H1 (cell line): ENCODE results near the gene ELAVL2. TPM values are rescaled to one million over a fixed set of nuclear protein-coding genes. Genes with fewer than 3 reads are reported as not detected.

Experiments
- CTCF ChIA-PET: fragments of 300-600 bp; sonication (Branson Sonifier 250); formaldehyde crosslinking; loops from one replicate; lab custom pipeline; 2021; ENCODE audit not compliant: partially characterized antibody; lab: Charles Lee
- POLR2A ChIA-PET: fragments of 300-600 bp; sonication (Branson Sonifier 250); formaldehyde crosslinking; loops from one replicate; lab custom pipeline; 2021; ENCODE audit warnings: inconsistent platforms; ENCODE audit not compliant: partially characterized antibody; lab: Charles Lee
- DNase-seq, 2 experiments: peaks; one replicate each; pipeline versions ENCODE4 v3.0.0 to v3.0.0-alpha.2; 2010 to 2022; ENCODE audit warnings: low spot score in 2 of 2, low read depth in 1 of 2, mixed read lengths in 1 of 2
- FAIRE-seq: peaks from 2 replicates; lab custom pipeline; 2011; peaks lifted over from hg19 to GRCh38; lab: Jason Lieb, UNC
- H2AFZ ChIP-seq: 2 replicates; pipeline ENCODE4 v1.8.1; 2012; ENCODE audit warnings: low read length, inconsistent platforms
- H2AK5ac ChIP-seq: 2 replicates; pipeline ENCODE4 v1.6.1; 2013; ENCODE audit warnings: low read depth, low read length
- H2BK120ac ChIP-seq: replicated peaks from 2 replicates; pipeline ENCODE3; 2013; ENCODE audit warnings: low read depth, low read length, inconsistent platforms
- H2BK12ac ChIP-seq: 2 replicates; pipeline ENCODE4 v1.6.1; 2013; ENCODE audit warnings: low read depth, low read length
- H2BK15ac ChIP-seq: 2 replicates; pipeline ENCODE4 v1.6.1; 2013; ENCODE audit warnings: low read length
- H2BK20ac ChIP-seq: 2 replicates; pipeline ENCODE4 v1.6.1; 2013; ENCODE audit warnings: low read length
- H2BK5ac ChIP-seq: 2 replicates; pipeline ENCODE4 v1.6.1; 2013; ENCODE audit warnings: low read depth, low read length
- H3K14ac ChIP-seq: 2 replicates; pipeline ENCODE4 v1.6.1; 2013; ENCODE audit warnings: inconsistent platforms; ENCODE audit not compliant: insufficient read length
- H3K18ac ChIP-seq: 2 replicates; pipeline ENCODE4 v1.6.1; 2013; ENCODE audit warnings: low read length; ENCODE audit errors: extremely low read depth
- H3K23ac ChIP-seq: 2 replicates; pipeline ENCODE4 v1.6.1; 2013; ENCODE audit warnings: inconsistent platforms; ENCODE audit not compliant: insufficient read length
- H3K23me2 ChIP-seq: 2 replicates; pipeline ENCODE4 v1.6.1; 2013; ENCODE audit warnings: low read depth, low read length
- H3K27ac ChIP-seq: 2 replicates; pipeline ENCODE4 v1.6.1; 2011; ENCODE audit warnings: low read depth, low read length, inconsistent platforms
- H3K27me3 ChIP-seq, 4 experiments: replicated peaks in 1 of 4; 1 replicate in 1 of 4; 2 replicates in 3 of 4; pipeline versions ENCODE4 v1.6.1 to v1.8.1; 2011 to 2013; ENCODE audit warnings: low read length in 3 of 4, mild to moderate bottlenecking in 3 of 4, inconsistent platforms in 2 of 4, mixed read lengths in 2 of 4, moderate library complexity in 1 of 4; ENCODE audit not compliant: control insufficient read depth in 3 of 4, insufficient read depth in 3 of 4; ENCODE audit errors: extremely low read depth in 1 of 4
- H3K36me3 ChIP-seq, 4 experiments: 2 replicates each; pipeline versions ENCODE4 v1.6.1 to v1.8.1; 2011 to 2013; ENCODE audit warnings: mild to moderate bottlenecking in 4 of 4, low read length in 3 of 4, moderate library complexity in 2 of 4, control low read depth in 1 of 4, inconsistent platforms in 1 of 4; ENCODE audit not compliant: insufficient read depth in 4 of 4, control insufficient read depth in 2 of 4
- H3K4ac ChIP-seq: replicated peaks from 2 replicates; pipeline ENCODE3; 2013; ENCODE audit warnings: low read length, low read depth, mixed read lengths, inconsistent platforms; ENCODE audit not compliant: insufficient read length
- H3K4me1 ChIP-seq, 4 experiments: replicated peaks in 1 of 4; 1 replicate in 1 of 4; 2 replicates in 3 of 4; pipeline versions ENCODE4 v1.6.1 to v1.8.1; 2011 to 2013; ENCODE audit warnings: low read length in 3 of 4, inconsistent platforms in 2 of 4, mixed read lengths in 1 of 4; ENCODE audit not compliant: insufficient read depth in 4 of 4, control insufficient read depth in 3 of 4
- H3K4me2 ChIP-seq, 2 experiments: 2 replicates each; pipeline versions ENCODE4 v1.6.1 to v1.8.1; 2011 to 2013; ENCODE audit warnings: low read depth in 2 of 2, low read length in 2 of 2, control low read depth in 1 of 2, inconsistent platforms in 1 of 2, mild to moderate bottlenecking in 1 of 2; ENCODE audit not compliant: insufficient read depth in 1 of 2
- H3K4me3 ChIP-seq, 4 experiments: fragments of 200-600, 300-600 bp in 1 of 4; sonication (generic), shearing (Covaris generic), sonication (Bioruptor Twin) in 1 of 4; 2 replicates each; pipeline versions ENCODE4 v1.5.1 to v1.8.1; 2011 to 2016; ENCODE audit warnings: low read length in 4 of 4, low read depth in 3 of 4, control low read depth in 2 of 4, inconsistent platforms in 2 of 4, mild to moderate bottlenecking in 2 of 4, mixed read lengths in 1 of 4, moderate library complexity in 1 of 4; ENCODE audit not compliant: insufficient read depth in 2 of 4; ENCODE audit errors: extremely low read depth in 1 of 4
- H3K56ac ChIP-seq: replicated peaks from 2 replicates; pipeline ENCODE3; 2013; ENCODE audit warnings: low read depth, mild to moderate bottlenecking, mixed read lengths, low read length, inconsistent platforms; ENCODE audit not compliant: insufficient read length
- H3K79me1 ChIP-seq: 2 replicates; pipeline ENCODE4 v1.6.1; 2013; ENCODE audit warnings: low read depth, low read length, control low read depth
- H3K79me2 ChIP-seq, 2 experiments: 2 replicates each; pipeline versions ENCODE4 v1.6.1 to v1.8.1; 2012 to 2013; ENCODE audit warnings: low read length in 2 of 2, mild to moderate bottlenecking in 2 of 2, inconsistent platforms in 1 of 2; ENCODE audit not compliant: insufficient read depth in 2 of 2, control insufficient read depth in 1 of 2
- H3K9ac ChIP-seq, 4 experiments: replicated peaks in 1 of 4; 1 replicate in 1 of 4; 2 replicates in 3 of 4; pipeline versions ENCODE4 v1.6.1 to v1.8.1; 2011 to 2013; ENCODE audit warnings: low read depth in 3 of 4, low read length in 3 of 4, control low read depth in 2 of 4, mild to moderate bottlenecking in 2 of 4, moderate library complexity in 2 of 4, inconsistent platforms in 1 of 4; ENCODE audit errors: extremely low read depth in 1 of 4
- H3K9me3 ChIP-seq, 2 experiments: 2 replicates each; pipeline versions ENCODE4 v1.6.1 to v1.8.1; 2012 to 2013; ENCODE audit warnings: mild to moderate bottlenecking in 2 of 2, moderate library complexity in 2 of 2, control low read depth in 1 of 2, inconsistent platforms in 1 of 2, low read depth in 1 of 2, low read length in 1 of 2, mixed read lengths in 1 of 2; ENCODE audit not compliant: insufficient read depth in 2 of 2
- H4K20me1 ChIP-seq, 2 experiments: replicated peaks in 1 of 2; 2 replicates each; pipeline versions ENCODE3 to v1.8.1; 2011 to 2013; ENCODE audit warnings: inconsistent platforms in 2 of 2, low read length in 2 of 2, mild to moderate bottlenecking in 1 of 2; ENCODE audit not compliant: insufficient read depth in 2 of 2, control insufficient read depth in 1 of 2
- H4K5ac ChIP-seq: 2 replicates; pipeline ENCODE4 v1.6.1; 2013; ENCODE audit warnings: low read length, low read depth, mixed read lengths, inconsistent platforms; ENCODE audit not compliant: insufficient read length
- H4K8ac ChIP-seq: 2 replicates; pipeline ENCODE4 v1.8.0; 2013; ENCODE audit warnings: mild to moderate bottlenecking, moderate library complexity, low read length, inconsistent platforms; ENCODE audit not compliant: insufficient read depth; ENCODE audit errors: extremely low read depth
- H4K91ac ChIP-seq: replicated peaks from 2 replicates; pipeline ENCODE3; 2013; ENCODE audit warnings: low read length, mixed read lengths, inconsistent platforms; ENCODE audit not compliant: insufficient read length
- BCL11A ChIP-seq, 2 experiments: IDR thresholded peaks; one replicate each; pipeline ENCODE4 v1.6.1; 2011; ENCODE audit warnings: low read depth in 2 of 2, low read length in 2 of 2, mild to moderate bottlenecking in 2 of 2
- GTF2F1 ChIP-seq: IDR thresholded peaks from 2 replicates; pipeline ENCODE4 v1.6.1; 2012; ENCODE audit warnings: low read depth, low read length, improper control_type of control experiment, borderline replicate concordance
- POLR2AphosphoS5 ChIP-seq: IDR thresholded peaks from 2 replicates; pipeline ENCODE4 v1.6.1; 2011; ENCODE audit warnings: low read depth, low read length
- WGBS, 2 experiments: shearing (Covaris generic) in 1 of 2; methylation state at CpG; one replicate each; pipeline versions ENCODE4 v1.1.6 to v1.1.7; 2013 to 2015; ENCODE audit warnings: low lambda C conversion rate in 2 of 2, mixed read lengths in 2 of 2, inconsistent platforms in 1 of 2, low coverage in 1 of 2, missing lambda C conversion rate in 1 of 2; ENCODE audit not compliant: insufficient replicate concordance in 2 of 2, insufficient coverage in 1 of 2, insufficient read length in 1 of 2; ENCODE audit errors: extremely low coverage in 1 of 2, missing lambda C conversion rate in 1 of 2; 5-methylcytosine and 5-hydroxymethylcytosine counted together
- polyA plus RNA-seq, 7 experiments: library from polyadenylated mRNA; depleted of rRNA in 3 of 7; stranded (reverse) in 5 of 7; unstranded in 2 of 7; fragments of >200 nt in 5 of 7; fragments of 200-250 nt in 2 of 7; gene quantifications; 1 replicate in 5 of 7; 2 replicates in 1 of 7; 4 replicates in 1 of 7; pipeline versions ENCODE4 v1.2.1 to v1.2.3, GENCODE V29; 2011 to 2013; ENCODE audit warnings: missing spikeins in 2 of 7, mixed read lengths in 2 of 7
- total RNA-seq: library from RNA; stranded (reverse); fragmentation: NEBNext Ultra II Directional; extraction: Animal tissue kit (Norgen Biotek cat#: 25700); gene quantifications from 2 replicates; pipeline ENCODE4 v1.2.1, GENCODE V29; 2021

Gene ELAVL2
- total and polyA plus RNA-seq, 2 of the 8 experiments (the other 6 are each of a cell fraction or from before 2014, with no cell fraction given), result 4.9 to 21.9 TPM

- FAIRE-seq (no peak), DNase-seq (no peak)
- no peaks in the 10 kb centered on the region for H4K20me1 ChIP-seq
- H3K9ac ChIP-seq, result no peak overlapping the region; a peak in 1 of 7 replicates
- H3K36me3 ChIP-seq, result peaks cover 0 to 31% (median 5%) of the 10 kb centered on the region in 4 experiments; a peak in 6 of 8 replicates
- WGBS, 2 experiments, result 81% methylated on average over 6 of the region's 6 CpGs; no CpG with 5 or more reads in 1 of the 2 experiments
- H2AFZ ChIP-seq, result no peak overlapping the region
- H3K79me1 ChIP-seq, result no peaks in the 10 kb centered on the region
- no peak overlapping the region for H2BK20ac ChIP-seq
- ChIA-PET POLR2A (no interaction called here), CTCF (interaction anchor here (0.6 to 0.7 kb wide), 2 partner anchors 12 to 65 kb away, joined by 4 read pairs; no protein-coding TSS in a partner anchor)
- TF ChIP-seq POLR2AphosphoS5 (no peak), BCL11A (IDR thresholded peaks at IDR 0.05; ENCODE audit: low read depth in 2 of 2, low read length in 2 of 2) (no peak), GTF2F1 (no peak)
- no peaks in the 10 kb centered on the region; the same call in 1 of the 2 replicates for H3K23me2 ChIP-seq
- H3K4me3 ChIP-seq, result no peak overlapping the region
- H4K5ac ChIP-seq, result no peak overlapping the region
- H3K56ac ChIP-seq, result no peak overlapping the region
- H3K4me1 ChIP-seq, result no peaks in the 10 kb centered on the region
- H3K4ac ChIP-seq, result no peak overlapping the region
- H3K4me2 ChIP-seq, result no peak overlapping the region
- no peak overlapping the region for H2BK120ac ChIP-seq
- H3K9me3 ChIP-seq, result no peaks in the 10 kb centered on the region
- no peak overlapping the region for H3K18ac ChIP-seq
- no peak overlapping the region for H4K8ac ChIP-seq
- H3K14ac ChIP-seq, result no peak overlapping the region
- H2BK5ac ChIP-seq, result no peak overlapping the region; the same call in 1 of the 2 replicates
- H3K27ac ChIP-seq, result no peak overlapping the region
- H2BK15ac ChIP-seq, result no peak overlapping the region
- H3K27me3 ChIP-seq, result no peaks in the 10 kb centered on the region
- no peak overlapping the region for H2AK5ac ChIP-seq
- no peak overlapping the region for H4K91ac ChIP-seq
- no peak overlapping the region for H3K23ac ChIP-seq
- H3K79me2 ChIP-seq, result no peaks in the 10 kb centered on the region
- H2BK12ac ChIP-seq, result no peak overlapping the region
Measured at GRCh38 chr9:23644326-23644725, 181.7 kb downstream of the ELAVL2 start.
